ENCODE results near the gene CEACAM19.
"Not testable (repeated sequence)": the region's sequence is repeated elsewhere in the genome, so short reads cannot be mapped to it uniquely, and the experiment has no call there.

Gene CEACAM19

DNA sequence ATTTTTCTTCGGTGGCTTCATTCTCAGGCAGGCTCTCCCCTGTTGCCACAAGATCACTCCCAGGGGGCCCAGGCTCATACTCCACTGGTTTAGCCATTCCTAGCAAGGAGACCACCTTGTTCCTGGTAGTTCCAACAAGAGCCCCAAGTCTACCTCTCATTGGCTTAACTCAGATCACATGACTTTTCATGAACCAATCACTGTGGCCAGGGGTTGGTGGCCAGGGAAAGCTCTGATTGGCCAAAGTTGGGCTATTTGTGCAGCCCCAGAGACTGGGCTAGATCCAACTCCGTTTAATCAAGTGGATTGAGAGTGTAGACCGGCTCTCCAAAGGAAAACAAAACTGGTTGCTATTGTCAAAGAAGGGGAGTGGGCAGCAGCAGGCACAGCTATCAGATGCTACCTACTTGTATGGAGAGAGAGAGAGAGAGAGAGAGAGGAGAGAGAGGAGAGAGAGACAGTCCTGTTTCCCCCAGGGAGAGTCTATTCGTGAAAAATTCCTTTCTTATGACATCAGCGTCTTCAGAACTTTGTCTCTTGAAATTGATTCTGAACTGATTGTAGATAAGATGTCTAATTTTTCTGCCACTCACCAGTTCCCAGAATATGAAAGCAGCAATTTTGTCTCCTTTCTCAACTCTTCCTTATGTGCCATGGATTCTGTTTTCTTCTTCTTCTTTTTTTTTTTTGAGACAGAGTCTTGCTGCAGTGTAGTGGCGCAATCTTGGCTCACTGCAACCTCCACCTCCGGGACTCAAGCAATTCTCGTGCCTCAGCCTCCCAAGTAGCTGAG, 5.9 kb downstream of the CEACAM19 start:
- no peak for DNase-seq

GRCh38 chr19:44680536-44680935, 9.3 kb downstream of the CEACAM19 start:
- no peak for DNase-seq

DNA sequence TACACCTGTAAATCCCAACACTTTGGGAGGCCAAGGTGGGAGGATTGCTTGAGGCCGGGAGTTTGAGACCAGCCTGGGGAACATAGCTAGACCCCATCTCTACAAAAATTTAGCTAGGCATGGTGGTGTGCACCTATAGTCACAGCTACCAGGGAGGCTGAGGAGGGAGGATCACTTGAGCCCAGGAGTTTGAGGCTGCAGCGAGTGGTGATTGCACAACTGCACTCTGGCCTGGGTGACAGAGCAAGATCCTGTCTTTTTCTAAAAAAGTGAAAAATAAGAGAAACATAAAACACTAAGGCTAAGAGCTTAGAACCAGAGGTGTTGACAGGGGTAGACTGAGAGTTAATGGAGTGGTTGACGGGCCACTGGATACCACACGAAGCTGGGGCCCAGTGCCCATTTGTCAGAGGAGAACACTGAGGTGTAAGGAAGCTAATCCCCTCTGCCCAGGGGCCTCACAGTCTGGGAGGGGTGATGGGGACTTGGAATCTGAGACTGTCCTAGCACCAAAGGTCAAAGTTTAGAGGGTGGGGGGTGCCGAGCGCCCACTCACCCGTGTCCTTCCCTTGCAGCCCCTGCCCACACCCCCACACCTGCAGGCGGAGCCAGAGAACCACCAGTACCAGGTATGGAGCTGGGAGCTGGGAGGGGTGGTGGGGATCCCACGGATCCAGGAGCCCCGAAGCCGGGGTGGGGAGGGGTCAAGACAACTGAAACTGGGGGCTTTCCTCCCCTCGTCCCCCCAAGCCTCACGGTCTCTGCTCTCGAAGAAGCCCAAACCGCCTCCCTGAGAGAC, 10.9 kb downstream of the CEACAM19 start:
- DNase-seq: no peak

DNA sequence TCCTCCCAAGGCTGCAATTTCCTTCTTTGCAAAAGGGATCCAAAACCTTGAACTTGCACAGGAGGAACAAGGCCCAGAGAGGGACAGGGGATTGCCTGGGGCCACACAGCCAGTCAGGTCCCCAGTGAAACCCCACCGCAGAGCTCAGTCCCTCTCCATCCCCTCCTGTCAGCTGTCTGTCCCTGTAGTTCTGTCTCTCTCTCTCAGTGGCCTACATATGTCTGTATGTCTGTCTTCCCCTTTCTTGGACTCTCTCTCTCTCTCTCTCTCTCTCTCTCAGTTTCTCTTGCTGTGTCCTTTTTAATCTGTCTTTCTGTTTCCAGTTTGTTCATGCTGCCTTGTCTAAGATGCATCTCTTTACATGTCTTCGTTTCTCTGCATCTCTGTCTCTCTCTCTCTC, 11.5 kb downstream of the CEACAM19 start:
- no peak for DNase-seq

DNA sequence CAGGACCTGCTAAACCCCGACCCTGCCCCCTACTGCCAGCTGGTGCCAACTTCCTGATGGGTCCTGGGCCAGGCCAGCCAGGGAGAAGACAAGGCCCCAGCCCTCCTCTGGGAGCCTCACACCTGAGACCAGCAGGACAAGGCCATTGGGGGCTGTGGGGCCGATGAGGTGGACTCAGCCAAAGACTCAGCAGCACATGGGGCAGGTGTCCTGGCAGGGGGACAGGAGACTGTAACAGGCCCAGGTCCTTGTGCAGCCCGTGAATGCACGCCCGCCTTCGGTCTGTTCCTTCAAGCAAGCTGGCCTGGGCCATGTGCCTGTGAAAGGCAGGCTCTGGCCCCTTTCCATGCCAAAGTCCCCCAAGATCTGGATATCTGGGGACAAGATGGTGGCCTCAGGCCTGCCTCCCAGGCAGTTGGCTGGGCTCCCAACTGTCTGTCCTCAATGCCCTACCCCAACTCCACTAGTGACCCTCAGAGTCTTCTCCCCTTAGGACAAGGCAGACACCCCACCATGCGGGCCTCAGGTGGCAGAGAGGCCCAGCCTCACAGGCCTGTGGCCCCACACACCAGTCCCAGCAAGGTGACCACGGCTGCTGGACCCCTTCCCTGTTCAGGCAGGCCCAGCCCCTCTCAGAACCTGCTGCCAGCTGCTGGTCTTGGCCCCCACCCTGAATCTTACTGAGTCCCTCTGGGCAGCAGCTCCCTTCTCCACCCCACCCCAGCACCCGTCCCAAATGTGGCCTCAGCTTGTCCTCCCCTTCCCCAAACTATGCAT, 12.3 kb downstream of the CEACAM19 start:
- DNase-seq: no peak

DNA sequence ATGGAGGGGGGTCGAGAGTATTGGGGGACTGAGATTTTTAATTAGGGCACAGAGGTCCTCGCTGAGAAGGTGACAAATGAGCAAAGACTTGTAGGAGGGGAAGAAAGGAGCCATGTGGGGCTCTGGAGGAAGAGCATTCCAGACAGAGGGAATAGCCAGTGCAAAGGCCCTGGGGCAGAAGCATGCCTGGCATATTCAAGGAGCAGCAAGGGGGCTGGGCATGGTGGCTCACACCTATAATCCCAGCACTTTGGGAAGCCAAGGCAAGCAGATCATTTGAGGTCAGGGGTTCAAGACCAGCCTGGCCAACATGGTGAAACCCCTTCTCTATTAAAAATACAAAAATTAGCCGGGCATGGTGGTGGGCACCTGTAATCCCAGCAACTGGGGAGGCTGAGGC, 13.1 kb downstream of the CEACAM19 start:
- not testable (repeated sequence) for DNase-seq

DNA sequence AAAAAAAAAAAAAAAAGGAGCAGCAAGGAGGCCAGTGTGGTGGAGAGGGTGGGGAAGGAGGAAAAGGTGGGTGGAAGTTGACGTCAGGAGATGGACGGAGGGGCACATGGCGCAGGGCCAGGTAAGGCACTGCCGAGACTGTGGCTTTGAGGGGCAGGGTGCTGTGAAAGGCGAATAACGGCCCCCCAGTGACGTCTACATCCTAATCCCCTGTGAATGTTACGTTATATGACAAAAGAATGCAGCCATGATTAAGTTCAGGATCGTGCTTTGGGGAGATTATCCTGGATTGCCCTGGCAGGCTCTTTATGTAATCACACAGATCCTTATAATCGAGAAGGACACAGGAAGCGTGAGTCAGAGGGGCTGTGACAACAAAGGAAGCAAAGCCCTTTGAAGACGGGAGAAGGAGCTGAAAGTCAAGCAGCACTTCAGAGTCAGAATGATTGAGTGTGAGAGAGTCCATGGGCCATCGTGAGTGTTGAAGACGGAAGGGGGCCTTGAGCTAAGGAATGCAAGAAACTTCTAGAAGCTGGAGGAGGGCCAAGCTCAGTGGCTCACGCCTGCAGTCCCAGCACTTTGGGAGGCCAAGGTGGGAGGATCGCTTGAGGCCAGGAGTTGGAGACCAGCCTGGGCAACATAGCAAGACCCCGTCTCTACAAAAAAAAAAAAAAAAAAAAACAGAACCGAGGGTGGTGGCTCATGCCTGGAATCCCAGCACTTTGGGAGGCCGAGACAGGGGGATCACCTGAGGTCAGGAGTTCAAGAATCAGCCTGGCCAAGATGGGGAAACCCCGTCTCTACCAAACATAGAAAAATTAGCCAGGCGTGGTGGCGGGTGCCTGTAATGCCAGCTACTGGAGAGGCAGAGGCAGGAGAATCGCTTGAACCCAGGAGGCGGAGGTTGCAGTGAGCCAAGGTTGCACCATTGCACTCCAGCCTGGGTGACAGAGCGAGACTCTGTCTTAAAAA, 13.9 kb downstream of the CEACAM19 start:
- DNase-seq: no peak

DNA sequence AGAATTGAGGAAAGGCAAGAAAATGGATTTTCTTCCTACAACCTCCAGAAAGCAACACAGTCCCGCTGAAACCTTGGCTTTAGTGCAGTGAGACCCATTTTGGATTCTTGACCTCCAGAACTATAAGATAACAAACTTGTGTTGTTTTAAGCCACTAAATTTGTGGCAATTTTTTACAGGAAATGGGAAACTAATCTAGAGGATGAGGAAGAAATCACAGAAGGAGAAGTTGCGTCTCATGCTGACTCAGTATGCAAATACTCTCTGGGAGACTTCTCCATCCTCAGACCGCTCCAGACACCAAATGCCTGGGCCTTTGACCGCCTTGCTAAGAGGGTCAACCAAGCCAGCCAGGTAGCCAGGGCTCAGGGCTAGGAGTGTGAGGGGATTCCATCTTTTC, 14.6 kb downstream of the CEACAM19 start:
- no peak for DNase-seq

GRCh38 chr19:44686896-44687295, 15.6 kb downstream of the CEACAM19 start:
- no peak for DNase-seq

DNA sequence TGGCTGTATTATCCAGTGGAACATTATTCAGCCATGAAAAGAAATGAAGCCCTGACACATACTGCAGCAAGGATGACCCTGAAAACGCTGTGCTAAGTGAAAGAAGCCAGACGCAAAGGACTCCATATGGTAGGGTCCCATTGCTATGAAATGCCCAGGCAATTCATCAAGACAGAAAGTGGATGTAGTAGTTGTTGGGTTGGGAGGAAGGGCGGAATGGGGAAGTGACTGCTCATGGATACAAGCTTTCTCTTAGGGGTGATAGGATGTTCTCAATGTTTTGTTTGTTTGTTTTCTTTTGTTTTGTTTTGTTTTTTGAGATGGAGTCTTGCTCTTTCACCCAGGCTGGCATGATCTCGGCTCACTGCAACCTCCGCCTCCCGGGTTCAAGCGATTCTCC, 16.6 kb downstream of the CEACAM19 start:
- DNase-seq: no peak

DNA sequence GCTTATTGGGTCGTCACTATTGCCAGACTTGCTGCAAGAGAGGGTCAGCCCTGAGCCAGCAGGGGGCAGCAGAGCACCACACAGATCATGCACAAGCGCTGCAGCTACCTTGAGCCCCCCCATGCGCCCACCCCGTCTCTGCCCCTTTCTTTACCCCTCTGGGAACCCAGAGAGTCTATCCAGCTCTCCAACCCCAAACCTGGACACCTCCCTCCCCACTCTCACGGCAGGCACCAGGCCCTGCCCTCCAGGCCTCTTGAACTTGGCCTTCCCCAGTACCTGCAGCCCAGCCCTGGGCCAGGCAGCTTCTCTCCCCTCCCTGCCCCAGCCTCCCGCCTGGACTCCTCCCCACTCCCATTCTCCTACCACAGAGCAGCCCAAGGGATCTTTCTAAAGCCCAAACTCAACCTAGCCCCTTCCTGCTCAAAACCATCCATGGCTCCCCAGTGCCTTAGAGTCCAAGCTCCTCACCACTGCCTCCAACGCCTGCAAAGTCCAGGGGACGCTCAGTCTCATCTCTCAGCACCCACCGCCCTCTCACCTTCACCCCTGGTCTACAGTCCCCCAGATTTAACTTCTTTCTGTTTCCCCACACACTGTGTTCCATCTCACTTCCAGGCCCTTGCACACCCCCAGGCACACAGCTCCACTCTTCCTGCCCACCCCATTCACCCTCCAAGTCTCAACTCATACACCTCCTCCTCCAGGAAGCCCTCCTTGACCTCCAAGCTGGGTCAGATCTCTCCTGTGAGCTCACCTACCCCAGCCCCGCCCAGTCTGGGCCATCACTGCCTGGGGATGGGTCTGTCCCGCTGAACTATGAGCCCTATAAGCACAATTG, 18.2 kb downstream of the CEACAM19 start:
- DNase-seq: peak; percentile 87 to 88

- DNase-seq: no peak
These were observed 18.8 kb downstream of the CEACAM19 start for GRCh38 chr19:44690131-44690440.

GRCh38 chr19:44692379-44692721, 21.1 kb downstream of the CEACAM19 start:
- no peak for DNase-seq

DNA sequence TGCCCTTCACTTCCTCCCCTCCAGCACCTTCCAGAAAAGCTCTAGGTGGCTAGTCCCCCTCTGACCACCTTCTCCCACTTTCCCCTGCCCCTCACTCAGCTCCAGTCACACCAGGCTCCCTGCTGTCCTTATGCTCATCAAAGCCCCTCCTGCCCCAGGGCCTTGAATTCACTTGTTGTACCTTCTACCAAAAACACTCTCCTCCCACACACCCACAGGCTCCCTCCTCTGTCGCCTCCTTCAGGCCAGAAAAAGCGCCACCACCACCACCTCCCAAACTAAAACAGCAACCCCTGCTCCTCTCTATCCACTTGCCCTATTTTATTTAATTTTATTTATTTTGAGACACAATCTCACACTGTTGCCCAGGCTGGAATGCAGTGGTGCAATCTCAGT, 22.9 kb downstream of the CEACAM19 start:
- peak in 1 of 2 donors; percentile 39 for DNase-seq

DNA sequence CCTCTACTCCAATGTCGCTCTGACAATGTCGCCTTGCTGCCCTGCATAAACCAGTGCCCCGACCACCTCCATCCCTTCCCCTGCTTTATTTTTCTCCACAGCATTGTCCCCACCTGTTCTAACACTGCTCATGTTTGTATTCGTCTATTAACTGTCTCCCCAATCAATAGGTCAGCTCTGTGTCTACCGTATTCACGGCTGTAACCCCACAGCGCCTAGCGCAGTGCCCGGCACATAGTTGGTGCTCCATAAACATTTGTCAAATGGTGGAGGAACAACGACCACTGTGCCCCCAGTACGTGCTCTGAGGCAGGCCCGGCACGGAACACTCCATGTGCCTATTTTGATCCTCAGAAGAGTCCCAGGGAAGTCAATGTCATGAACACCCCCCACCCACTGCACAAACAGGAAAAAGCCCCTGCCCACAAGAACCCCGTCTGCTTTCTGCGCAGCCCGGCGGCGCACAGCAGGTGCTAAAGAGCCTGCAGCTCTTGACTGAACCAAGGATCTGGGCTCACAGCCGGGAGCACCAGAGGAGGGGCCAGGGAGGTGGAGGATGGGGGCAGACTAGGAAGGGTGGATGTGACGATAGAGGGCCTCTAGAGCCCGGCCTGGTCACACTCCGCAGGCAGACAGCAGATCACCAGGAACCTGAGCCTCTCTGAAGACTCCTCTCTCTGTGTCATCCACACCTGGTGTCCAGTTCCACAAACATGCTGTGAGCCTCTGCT, 25.8 kb downstream of the CEACAM19 start:
- DNase-seq: no peak

DNA sequence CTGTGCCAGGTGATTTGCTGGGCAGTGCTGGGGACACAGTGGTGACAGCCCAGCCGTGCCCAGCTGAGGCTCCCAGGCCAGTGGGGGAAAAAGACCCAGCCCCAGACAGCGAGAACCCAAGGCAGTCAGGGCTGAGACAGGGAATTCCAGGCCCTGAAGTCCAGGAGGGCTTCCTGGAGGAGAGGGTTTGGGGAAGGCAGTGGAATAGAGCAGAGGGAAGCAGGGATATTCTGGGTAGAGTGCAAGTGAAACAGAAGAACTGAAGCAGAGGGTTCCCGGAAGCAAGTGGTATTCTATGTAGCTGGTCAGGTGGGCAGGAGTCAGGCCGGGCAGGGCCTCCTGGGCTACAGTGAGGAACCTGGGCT, 26.4 kb downstream of the CEACAM19 start:
- DNase-seq: no peak

- no peak for DNase-seq
These were observed 27.4 kb downstream of the CEACAM19 start, which contains the start of gene CEACAM16 for GRCh38 chr19:44698492-44699201. CEACAM16 (plus strand) TSS chr19:44699151; CDS start chr19:44701457, 2,306 bp downstream.

- no peak for DNase-seq
These were observed 29.3 kb downstream of the CEACAM19 start for GRCh38 chr19:44700547-44700946.

DNA sequence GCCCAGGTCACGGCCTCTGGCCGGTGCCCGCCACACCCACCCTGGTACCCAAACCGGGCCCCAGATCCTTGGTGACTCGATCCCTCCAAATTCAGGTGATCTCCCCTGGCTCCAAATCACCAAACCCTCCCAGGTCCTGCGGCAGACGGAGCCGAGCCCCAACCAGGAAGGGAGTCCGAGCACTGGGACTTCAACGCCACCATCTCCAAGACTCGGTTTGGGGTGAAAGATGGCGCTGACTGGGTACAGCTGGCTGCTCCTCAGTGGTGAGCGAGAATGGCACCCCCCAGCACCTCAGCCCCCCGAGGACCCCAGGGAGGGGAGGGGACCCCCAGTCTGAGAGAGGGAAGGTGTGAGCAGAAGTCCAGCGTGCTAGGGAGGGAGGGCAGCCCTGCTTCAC, 29.9 kb downstream of the CEACAM19 start:
- no peak for DNase-seq

DNA sequence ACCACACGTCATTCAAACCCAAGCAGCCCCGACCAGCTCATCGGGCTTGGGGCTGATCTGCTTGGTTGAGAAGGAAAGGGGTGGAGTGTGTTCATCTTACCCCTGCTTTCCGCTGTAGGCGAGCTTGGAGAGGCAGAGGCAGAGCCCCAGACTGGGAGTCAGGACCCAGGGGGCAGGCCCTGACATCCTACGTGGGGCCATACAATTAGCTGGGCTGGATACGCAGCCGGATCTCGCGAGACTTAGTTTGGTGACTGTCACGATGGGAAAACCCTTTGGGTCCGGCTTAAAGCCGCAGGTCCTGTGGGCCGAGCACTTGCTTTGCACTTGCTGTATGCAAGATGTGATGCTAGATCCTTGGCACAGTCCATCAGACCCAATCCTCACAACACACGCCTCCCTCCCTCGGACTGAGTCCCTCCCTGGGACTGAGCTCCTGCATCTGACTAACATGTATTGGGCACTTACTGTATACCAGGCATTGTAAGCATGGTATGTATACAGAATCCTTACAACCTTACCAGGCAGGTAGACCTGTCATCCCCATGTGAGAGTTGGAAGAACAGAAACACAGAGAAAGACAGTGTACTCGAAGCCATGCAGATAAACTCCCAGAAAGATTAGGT, 31.4 kb downstream of the CEACAM19 start:
- DNase-seq: no peak
